PC-3 (cell line): Measurements from ENCODE around the gene TUFT1. TPM values are rescaled to one million over a fixed set of nuclear protein-coding genes. Genes with fewer than 3 reads are reported as not detected.

Experiments
- ATAC-seq: fragments of 200-7000 bp; cut with Tn5 transposase; 2 replicates; pipeline ENCODE4 v1.9.1; 2020; ENCODE audit warnings: mild to moderate bottlenecking, moderate library complexity
- BruUV-seq: library from RNA; stranded (reverse); fragments of 400-500 nt; replicated peaks from 2 replicates; lab custom pipeline; 2021; lab: Mats Ljungman, UMichigan
- CTCF ChIA-PET: fragments of 300-600 bp; sonication (Branson Sonifier 250); formaldehyde crosslinking; loops from one replicate; lab custom pipeline; 2022; ENCODE audit warnings: antibody characterized with exemption; lab: Charles Lee
- POLR2A ChIA-PET: fragments of 300-600 bp; sonication (Branson Sonifier 250); formaldehyde crosslinking; loops from one replicate; lab custom pipeline; 2022; ENCODE audit warnings: antibody characterized with exemption; ENCODE audit not compliant: unreplicated experiment; lab: Charles Lee
- DNase-seq: peaks from one replicate; pipeline ENCODE4 v3.0.0-alpha.2; 2015
- H2AFZ ChIP-seq: fragments of 300-600 bp; sonication (generic); 2 replicates; pipeline ENCODE4 v1.6.0; 2016; ENCODE audit warnings: antibody characterized with exemption, low read length
- H3F3A ChIP-seq: fragments of 300-600 bp; sonication (generic); one replicate; pipeline ENCODE4 v1.6.0; 2017; ENCODE audit warnings: antibody characterized with exemption, low read length, control low read depth, mild to moderate bottlenecking; ENCODE audit not compliant: unreplicated experiment
- H3K27ac ChIP-seq: fragments of 300-600 bp; sonication (generic); 2 replicates; pipeline ENCODE4 v1.5.1; 2016; ENCODE audit warnings: mild to moderate bottlenecking, low read length
- H3K27me3 ChIP-seq: fragments of 300-600 bp; sonication (generic); 2 replicates; pipeline ENCODE4 v1.6.1; 2016; ENCODE audit warnings: low read length, mixed read lengths
- H3K36me3 ChIP-seq: fragments of 300-600 bp; sonication (generic); 2 replicates; pipeline ENCODE4 v1.6.1; 2016; ENCODE audit warnings: low read depth, mixed run types, low read length, mixed read lengths
- H3K4me1 ChIP-seq: fragments of 300-600 bp; sonication (generic); 2 replicates; pipeline ENCODE4 v1.5.1; 2016; ENCODE audit warnings: low read length; ENCODE audit not compliant: insufficient read depth
- H3K4me2 ChIP-seq: fragments of 300-600 bp; sonication (generic); 2 replicates; pipeline ENCODE4 v1.6.0; 2016; ENCODE audit warnings: low read length
- H3K4me3 ChIP-seq: fragments of 300-600 bp; sonication (generic); 2 replicates; pipeline ENCODE4 v1.5.1; 2016; ENCODE audit warnings: mild to moderate bottlenecking, low read length, mixed read lengths
- H3K79me2 ChIP-seq: fragments of 300-600 bp; sonication (generic); 2 replicates; pipeline ENCODE4 v1.6.1; 2017; ENCODE audit warnings: low read length, mixed read lengths
- H3K9ac ChIP-seq: fragments of 300-600 bp; sonication (generic); 2 replicates; pipeline ENCODE4 v1.6.0; 2016; ENCODE audit warnings: mild to moderate bottlenecking, low read length
- H3K9me2 ChIP-seq: fragments of 300-600 bp; sonication (generic); replicated peaks from 2 replicates; pipeline ENCODE4 v1.6.1; 2016; ENCODE audit warnings: mixed run types, low read length, mixed read lengths
- H3K9me3 ChIP-seq: fragments of 300-600 bp; sonication (generic); 2 replicates; pipeline ENCODE4 v1.6.1; 2016; ENCODE audit warnings: low read length, mixed read lengths
- H4K20me1 ChIP-seq: fragments of 300-600 bp; sonication (generic); 2 replicates; pipeline ENCODE4 v1.6.1; 2016; ENCODE audit warnings: low read length, mixed read lengths
- CTCF ChIP-seq: fragments of 300-600 bp; sonication (generic); conservative IDR thresholded peaks from 2 replicates; pipeline ENCODE4 v1.5.1; 2017; ENCODE audit warnings: antibody characterized with exemption, low read depth, mild to moderate bottlenecking, low read length
- EZH2 ChIP-seq: fragments of 300-600 bp; sonication (generic); IDR thresholded peaks from one replicate; pipeline ENCODE4 v1.6.1; 2017; ENCODE audit warnings: antibody characterized with exemption, mild to moderate bottlenecking, low read length; ENCODE audit not compliant: unreplicated experiment
- EZH2phosphoT487 ChIP-seq: fragments of 300-600 bp; sonication (generic); IDR thresholded peaks from 2 replicates; pipeline ENCODE4 v1.6.1; 2018; ENCODE audit warnings: mild to moderate bottlenecking, antibody characterized with exemption, low read length, borderline replicate concordance
- intact Hi-C: fragments of 100-400 bp; cut with micrococcal nuclease; formaldehyde crosslinking; loops from 2 replicates; pipeline ENCODE4 v1.9.0; 2023
- total RNA-seq: library from RNA; depleted of rRNA; stranded (reverse); fragments of >200 nt; gene quantifications from 2 replicates; pipeline ENCODE4 v1.2.3, GENCODE V29; 2014

The TUFT1 gene
- total RNA-seq, 1 experiment from 2014 or later = 33.9 TPM

DNA sequence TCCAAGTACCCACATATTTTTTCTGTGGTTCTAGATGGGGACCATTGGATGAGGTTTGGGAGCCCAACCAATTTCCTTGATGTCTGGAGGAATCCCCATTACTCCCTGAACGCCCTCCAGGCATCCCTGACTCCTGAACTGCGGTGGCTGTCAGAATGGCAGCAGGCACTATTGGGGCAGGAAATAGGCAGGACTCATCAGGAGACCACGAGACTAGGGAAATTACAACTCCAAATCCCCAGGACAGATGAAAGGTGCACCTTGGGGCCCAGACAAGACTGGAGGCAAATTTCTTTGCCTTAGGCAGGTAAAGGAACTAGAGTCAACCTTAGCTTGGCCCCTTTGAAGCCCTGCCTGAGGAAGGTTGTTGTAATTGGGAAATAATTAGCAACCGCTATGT is 27.8 kb upstream of the TUFT1 start:
- DNase-seq (peak; percentile 30), ATAC-seq (no peak)
- H3K9me3 ChIP-seq = no peaks in the 10 kb centered on the region
- TF ChIP-seq EZH2phosphoT487 (no peak), CTCF (no peak), EZH2 (no peak)
- H2AFZ ChIP-seq = no peak overlapping the region
- H3F3A ChIP-seq = peaks cover 11% of the 10 kb centered on the region
- no peaks in the 10 kb centered on the region for H3K36me3 ChIP-seq
- peak overlapping the region; percentile 95 for H3K4me2 ChIP-seq
- ChIA-PET CTCF (interaction anchor here (0.6 kb wide), 1 partner anchor 31 kb away, joined by 6 read pairs; no protein-coding TSS in a partner anchor), POLR2A (interaction anchor here (1.2 kb wide), 1 partner anchor 27 kb away, joined by 4 read pairs; the partner anchor contains the start of gene TUFT1)
- H3K9ac ChIP-seq = peak overlapping the region; percentile 78
- intact Hi-C loops = no loop called here
- no TSS peak for BruUV-seq
- no peaks in the 10 kb centered on the region for H3K9me2 ChIP-seq
- peaks cover 55% of the 10 kb centered on the region for H3K4me1 ChIP-seq
- no peaks in the 10 kb centered on the region for H3K27me3 ChIP-seq
- no peaks in the 10 kb centered on the region for H4K20me1 ChIP-seq
- peak overlapping the region; percentile 96 for H3K27ac ChIP-seq
- H3K79me2 ChIP-seq = peaks cover 40% of the 10 kb centered on the region
- peak overlapping the region; percentile 84 for H3K4me3 ChIP-seq

- Histone ChIP-seq H3K9me2 (no peaks in the 10 kb centered on the region), H3F3A (peaks cover 11% of the 10 kb centered on the region), H3K4me3 (peak overlapping the region; percentile 84), H3K27me3 (no peaks in the 10 kb centered on the region), H3K9ac (peak overlapping the region; percentile 78), H4K20me1 (no peaks in the 10 kb centered on the region), H3K4me1 (peaks cover 55% of the 10 kb centered on the region), H3K36me3 (no peaks in the 10 kb centered on the region), H2AFZ (peak overlapping the region; percentile 15; the same call in 1 of the 2 replicates), H3K4me2 (peak overlapping the region; percentile 95), H3K79me2 (peaks cover 46% of the 10 kb centered on the region), H3K27ac (peak overlapping the region; percentile 96), H3K9me3 (no peaks in the 10 kb centered on the region)
- intact Hi-C loops = no loop called here
- ChIA-PET CTCF (interaction anchor here (0.5 kb wide), 1 partner anchor 335 kb away, joined by 3 read pairs; no protein-coding TSS in a partner anchor), POLR2A (interaction anchor here (0.6 to 1.2 kb wide), 3 partner anchors 27 to 186 kb away, joined by 3 to 5 read pairs (median 4); partner anchors contain the start of genes PI4KB and TUFT1)
- DNase-seq (peak; percentile 95), ATAC-seq (peak; percentile 29)
- BruUV-seq = TSS peak; percentile 89
- TF ChIP-seq EZH2 (no peak), EZH2phosphoT487 (no peak), CTCF (no peak)
These were observed 27.1 kb upstream of the TUFT1 start for GRCh38 chr1:151512801-151513625.
